Gastroesophageal sphincter (tissue), 4 donors: ENCODE data around the gene TARM1. TPM values are rescaled to one million over a fixed set of nuclear protein-coding genes. Genes with fewer than 3 reads are reported as not detected.

Experiments used
- ATAC-seq: fragments of 150-250 bp; one replicate; pipeline ENCODE4 v1.9.1; 2016; ENCODE audit warnings: mild to moderate bottlenecking, moderate library complexity
- H3K27ac ChIP-seq, 4 donors: fragments of 200-600 bp; sonication (generic) in 3 of 4; 1 replicate in 3 of 4; 2 replicates in 1 of 4; pipeline ENCODE4 v1.5.1; 2016 to 2019
- H3K27me3 ChIP-seq: fragments of 200-600 bp; sonication (generic); one replicate; pipeline ENCODE4 v1.5.1; 2019
- H3K36me3 ChIP-seq, 2 donors: fragments of 200-600 bp; sonication (generic); one replicate each; pipeline ENCODE4 v1.5.1; 2019; ENCODE audit warnings: control low read depth in 1 of 2
- H3K4me1 ChIP-seq, 3 donors: fragments of 200-600 bp; sonication (generic); 1 replicate in 2 of 3; 2 replicates in 1 of 3; pipeline ENCODE4 v1.5.1; 2016 to 2019; ENCODE audit warnings: control low read depth in 2 of 3
- H3K4me3 ChIP-seq, 2 donors: fragments of 200-600 bp; sonication (generic); one replicate each; pipeline ENCODE4 v1.5.1; 2019; ENCODE audit warnings: mild to moderate bottlenecking in 1 of 2, moderate library complexity in 1 of 2
- H3K9me3 ChIP-seq, 3 donors: fragments of 200-600 bp; sonication (generic); one replicate each; pipeline ENCODE4 v1.5.1; 2017 to 2019; ENCODE audit warnings: control low read depth in 2 of 3
- EP300 ChIP-seq: sonication (generic); formaldehyde crosslinking; IDR thresholded peaks from one replicate; pipeline ENCODE4 v1.6.1; 2017; ENCODE audit warnings: antibody characterized with exemption, mild to moderate bottlenecking
- POLR2A ChIP-seq, 2 donors: fragments of 450-650 bp; IDR thresholded peaks; one replicate each; pipeline ENCODE4 v1.6.1; 2017; ENCODE audit warnings: antibody characterized with exemption in 2 of 2, mild to moderate bottlenecking in 2 of 2, moderate library complexity in 1 of 2
- POLR2AphosphoS5 ChIP-seq: sonication (generic); formaldehyde crosslinking; IDR thresholded peaks from one replicate; pipeline ENCODE4 v1.6.1; 2017; ENCODE audit warnings: antibody characterized with exemption
- whole genome bisulfite sequencing, 2 donors: methylation state at CpG; one replicate each; pipeline ENCODE4 v1.1.5; 2018; ENCODE audit warnings: low coverage in 1 of 2; 5-methylcytosine and 5-hydroxymethylcytosine counted together
- total RNA-seq, 4 donors: library from RNA; depleted of rRNA; stranded (reverse); fragments of >200 nt; gene quantifications; one replicate each; pipeline ENCODE4 v1.1.0, GENCODE V29; 2016
- TF ChIP-seq, protein P1 (sequence below), 4 experiments: fragments of 200-600 bp in 2 of 4; fragments of 450-650 bp in 2 of 4; sonication (generic) in 1 of 4; IDR thresholded peaks; one replicate each; pipeline ENCODE4 v1.5.1; 2017 to 2019; ENCODE audit warnings: antibody characterized with exemption in 4 of 4, mild to moderate bottlenecking in 2 of 4, moderate library complexity in 2 of 4

TARM1 gene
- total RNA-seq, 4 donors from 2014 or later = not detected

DNA sequence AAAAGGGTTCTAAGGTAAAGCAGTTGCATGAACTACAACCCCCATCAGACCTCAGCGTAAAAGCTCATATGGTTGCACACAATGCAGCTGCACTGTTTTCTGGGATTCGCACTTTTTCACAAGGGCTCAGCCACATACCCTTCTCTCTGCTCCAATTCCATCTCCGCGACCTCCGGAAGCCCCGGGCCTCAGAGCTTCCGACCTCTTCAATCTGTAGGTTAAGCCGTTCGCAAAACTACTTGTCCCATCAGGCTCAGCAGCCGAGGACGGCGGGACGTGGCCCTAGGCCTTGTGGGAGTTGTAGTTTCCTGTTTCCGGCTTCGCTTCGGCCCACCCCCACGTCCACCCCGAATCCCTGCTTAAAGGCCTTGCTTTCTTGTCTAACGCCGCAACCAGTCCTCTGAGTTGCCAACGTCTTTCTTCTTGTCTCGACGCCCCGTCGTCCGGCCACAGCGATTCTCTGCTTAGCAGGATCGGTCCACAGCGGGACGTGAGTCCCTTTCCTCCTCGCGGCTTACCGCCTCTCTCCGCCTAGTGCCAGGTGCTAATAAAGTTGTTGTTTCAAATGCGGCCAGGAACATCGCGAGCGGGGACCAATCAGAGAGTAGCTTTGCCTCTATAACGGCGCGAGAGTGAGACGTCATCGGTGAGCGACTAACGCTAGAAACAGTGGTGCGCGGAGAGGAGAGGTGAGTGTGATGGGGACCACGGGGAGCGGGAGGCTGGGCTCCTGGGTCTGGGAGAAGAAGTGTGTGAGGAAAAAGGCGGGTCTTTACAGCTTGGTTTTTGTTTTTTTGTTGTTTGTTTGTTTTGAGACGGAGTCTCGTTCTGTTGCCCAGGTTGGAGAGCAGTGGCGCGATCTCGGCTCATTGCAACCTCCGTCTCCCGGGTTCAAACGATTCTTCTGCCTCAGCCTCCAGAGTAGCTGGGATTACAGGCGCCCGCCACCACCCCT, 34.2 kb upstream of the TARM1 start, which contains the start of the genes PRPF31 and TFPT:
Gene PRPF31, plus strand, starts transcription at position 646 of the 955 bp plus-strand sequence. CDS start 2,525 bp downstream, outside the sequence.
Gene TFPT, minus strand, starts transcription at position 549 of the 955 bp plus-strand sequence. Its CDS starts 388 bp downstream, at position 161.
- WGBS, 2 donors = 0% methylated on average over 20 to 44 of the region's 60 CpGs
- peak; percentile 97 for ATAC-seq
- peaks cover 0 to 31% (median 19%) of the 10 kb centered on the region in 3 donors for H3K4me1 ChIP-seq
- H3K9me3 ChIP-seq = no peaks in the 10 kb centered on the region
- H3K27ac ChIP-seq = peak within 1 kb of the TSS; percentile 62 to 92 (median 90)
- H3K4me3 ChIP-seq = peak within 1 kb of the TSS; percentile 81 to 91
- H3K27me3 ChIP-seq = no peaks in the 10 kb centered on the region
- TF ChIP-seq POLR2A (IDR thresholded peaks at IDR 0.05) (peak; percentile 50 to 55), EP300 (no peak), POLR2AphosphoS5 (peak; percentile 94)
- TF ChIP-seq, protein P1, sequence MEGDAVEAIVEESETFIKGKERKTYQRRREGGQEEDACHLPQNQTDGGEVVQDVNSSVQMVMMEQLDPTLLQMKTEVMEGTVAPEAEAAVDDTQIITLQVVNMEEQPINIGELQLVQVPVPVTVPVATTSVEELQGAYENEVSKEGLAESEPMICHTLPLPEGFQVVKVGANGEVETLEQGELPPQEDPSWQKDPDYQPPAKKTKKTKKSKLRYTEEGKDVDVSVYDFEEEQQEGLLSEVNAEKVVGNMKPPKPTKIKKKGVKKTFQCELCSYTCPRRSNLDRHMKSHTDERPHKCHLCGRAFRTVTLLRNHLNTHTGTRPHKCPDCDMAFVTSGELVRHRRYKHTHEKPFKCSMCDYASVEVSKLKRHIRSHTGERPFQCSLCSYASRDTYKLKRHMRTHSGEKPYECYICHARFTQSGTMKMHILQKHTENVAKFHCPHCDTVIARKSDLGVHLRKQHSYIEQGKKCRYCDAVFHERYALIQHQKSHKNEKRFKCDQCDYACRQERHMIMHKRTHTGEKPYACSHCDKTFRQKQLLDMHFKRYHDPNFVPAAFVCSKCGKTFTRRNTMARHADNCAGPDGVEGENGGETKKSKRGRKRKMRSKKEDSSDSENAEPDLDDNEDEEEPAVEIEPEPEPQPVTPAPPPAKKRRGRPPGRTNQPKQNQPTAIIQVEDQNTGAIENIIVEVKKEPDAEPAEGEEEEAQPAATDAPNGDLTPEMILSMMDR (IDR thresholded peaks at IDR 0.05) = peak in 1 of 4 experiments; percentile 15
- peaks cover 0 to 51% of the 10 kb centered on the region in 2 donors for H3K36me3 ChIP-seq

DNA sequence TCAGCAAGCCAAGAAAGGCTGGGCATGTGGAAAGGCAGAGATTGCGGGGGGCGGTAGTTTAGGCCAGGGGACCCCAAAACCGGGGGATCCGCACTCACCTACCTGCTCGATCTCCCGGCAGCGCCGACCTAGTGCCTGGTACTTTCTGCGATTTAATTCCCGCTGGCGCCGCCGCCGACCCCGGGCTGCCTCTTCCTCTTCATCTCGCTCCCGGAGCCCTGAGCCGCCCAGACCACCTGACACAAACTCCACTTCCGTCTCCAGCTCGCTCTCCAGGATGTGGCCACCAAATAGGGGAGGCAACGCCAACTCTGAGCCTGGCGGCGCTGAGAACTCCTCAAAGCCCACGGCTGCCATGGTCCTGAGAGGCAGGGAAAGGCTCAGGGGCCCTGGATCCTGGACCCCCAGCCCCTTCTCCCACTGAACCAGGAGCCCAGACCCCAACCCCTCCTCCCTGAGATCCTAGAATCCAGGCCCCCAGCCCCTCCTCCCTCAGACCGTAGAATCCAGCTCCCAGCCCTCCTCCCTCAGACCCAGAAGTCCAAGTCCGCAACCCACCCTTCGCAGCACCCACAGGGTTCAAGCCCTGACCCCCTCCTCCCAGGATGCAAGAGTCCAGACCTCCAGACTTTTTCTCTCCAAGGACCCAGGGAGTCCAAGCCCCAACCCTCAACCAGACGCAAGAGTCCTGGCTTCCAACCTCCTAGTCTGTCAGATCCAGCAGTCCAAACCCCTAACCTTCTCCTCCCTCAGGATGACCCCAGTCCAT, 33.4 kb upstream of the TARM1 start:
- TF ChIP-seq POLR2AphosphoS5 (no peak), POLR2A (IDR thresholded peaks at IDR 0.05) (no peak)
- Histone ChIP-seq H3K4me3 (peak overlapping the region; percentile 81 to 91), H3K27ac (peak overlapping the region in 3 of 4 donors; percentile 90 to 92 (median 90)), H3K9me3 (no peaks in the 10 kb centered on the region), H3K27me3 (no peaks in the 10 kb centered on the region), H3K4me1 (peaks cover 0 to 31% (median 19%) of the 10 kb centered on the region in 3 donors), H3K36me3 (peaks cover 0 to 51% of the 10 kb centered on the region in 2 donors)
- 45% methylated on average over 2 of the region's 28 CpGs; no CpG with 5 or more reads in 1 of the 2 donors for WGBS, 2 donors
- no peak for ATAC-seq

DNA sequence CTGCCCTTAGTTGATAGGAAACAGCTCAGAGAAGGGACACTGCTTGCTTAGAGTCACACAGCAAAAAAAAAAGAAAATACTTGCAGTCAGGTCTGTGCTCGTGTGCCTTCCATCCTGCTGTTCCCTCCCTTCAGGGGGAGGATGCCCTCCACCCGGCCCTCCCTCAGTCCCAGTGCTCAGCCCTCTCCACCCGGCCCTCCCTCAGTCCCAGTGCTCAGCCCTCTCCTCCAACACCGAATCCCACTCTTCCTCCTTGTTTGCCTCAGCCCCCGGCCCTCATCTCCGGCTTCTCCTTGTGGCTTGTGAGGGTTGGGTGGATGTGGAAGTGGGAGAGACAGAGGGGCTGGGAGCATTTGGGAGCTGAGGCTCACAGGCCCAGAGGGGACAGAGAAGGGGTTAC, 28.5 kb upstream of the TARM1 start:
- Histone ChIP-seq H3K27me3 (no peaks in the 10 kb centered on the region), H3K4me1 (peaks cover 0 to 14% (median 8%) of the 10 kb centered on the region in 3 donors), H3K36me3 (peaks cover 0 to 78% of the 10 kb centered on the region in 2 donors), H3K9me3 (no peaks in the 10 kb centered on the region), H3K4me3 (no peak overlapping the region), H3K27ac (no peak overlapping the region)
- WGBS, 2 donors = 27 to 37% methylated on average over 2 of the region's 6 CpGs
- TF ChIP-seq POLR2A (IDR thresholded peaks at IDR 0.05) (no peak), POLR2AphosphoS5 (no peak), EP300 (no peak)
- TF ChIP-seq, protein P1 (IDR thresholded peaks at IDR 0.05) = no peak
- ATAC-seq = no peak

DNA sequence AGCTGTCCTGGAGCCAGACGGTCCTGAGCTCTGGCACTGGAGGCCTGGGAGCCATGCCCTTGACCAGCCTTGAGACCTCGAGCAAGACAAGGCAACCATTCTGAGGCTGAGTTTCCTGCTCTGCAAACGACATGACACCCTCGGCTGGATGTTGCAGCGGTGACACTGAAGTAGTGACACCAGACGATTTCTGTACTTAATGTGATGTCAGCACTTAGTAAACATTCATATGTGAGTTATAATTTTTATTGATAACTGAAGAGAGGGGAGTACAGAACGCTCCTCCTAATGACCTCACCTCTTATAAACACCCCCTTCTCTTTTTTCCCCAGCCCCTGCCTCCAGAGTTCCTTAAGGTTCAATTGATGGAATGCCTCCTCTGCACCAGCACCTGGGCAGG, 27.3 kb upstream of the TARM1 start:
- TF ChIP-seq POLR2AphosphoS5 = no peak
- TF ChIP-seq, protein P1 (IDR thresholded peaks at IDR 0.05) = no peak
- TF ChIP-seq EP300 = no peak
- TF ChIP-seq POLR2A (IDR thresholded peaks at IDR 0.05) = no peak
- Histone ChIP-seq H3K36me3 (peaks cover 0 to 78% of the 10 kb centered on the region in 2 donors), H3K27ac (no peak overlapping the region), H3K4me1 (peaks cover 0 to 14% (median 2%) of the 10 kb centered on the region in 3 donors), H3K9me3 (no peaks in the 10 kb centered on the region), H3K4me3 (no peak overlapping the region), H3K27me3 (no peaks in the 10 kb centered on the region)
- ATAC-seq = no peak
- WGBS, 2 donors = 67 to 73% methylated on average over 3 to 6 of the region's 7 CpGs

DNA sequence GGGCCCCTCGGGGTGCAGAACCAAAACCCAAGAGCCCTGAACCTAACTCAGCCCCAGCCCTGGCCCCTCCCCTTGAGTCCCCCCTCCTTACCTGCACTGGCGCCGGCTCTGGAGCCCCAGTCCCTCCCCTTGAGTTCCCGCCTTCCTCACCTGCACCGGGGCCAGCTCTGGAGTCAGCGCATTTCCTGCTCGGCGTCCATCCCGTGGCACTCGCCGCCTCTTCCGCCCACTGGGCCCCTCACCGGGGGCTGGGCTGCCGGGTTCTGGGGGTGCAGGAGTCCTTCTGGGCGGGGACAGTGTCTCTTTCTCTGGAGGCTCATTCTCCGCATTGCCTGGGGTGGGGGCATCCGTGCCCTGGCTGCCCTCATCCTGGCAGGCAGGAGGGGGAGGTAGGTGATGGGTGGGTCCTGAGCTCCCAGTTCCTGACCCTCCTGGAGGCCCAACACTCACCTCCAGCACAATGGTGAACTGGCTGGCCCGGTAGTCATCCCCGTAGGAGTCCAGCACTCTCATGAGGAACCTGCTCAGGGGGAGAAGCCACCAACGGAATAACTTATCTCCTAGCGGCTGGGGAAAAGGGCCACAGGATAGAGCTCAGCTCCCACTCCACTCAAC, 26.8 kb upstream of the TARM1 start:
- Histone ChIP-seq H3K4me3 (no peak overlapping the region), H3K27ac (no peak overlapping the region), H3K9me3 (no peaks in the 10 kb centered on the region), H3K36me3 (peaks cover 0 to 74% of the 10 kb centered on the region in 2 donors), H3K27me3 (no peaks in the 10 kb centered on the region), H3K4me1 (peaks cover 0 to 18% (median 4%) of the 10 kb centered on the region in 3 donors)
- 69 to 75% methylated on average over 7 to 9 of the region's 21 CpGs for WGBS, 2 donors
- TF ChIP-seq POLR2AphosphoS5 (no peak), POLR2A (IDR thresholded peaks at IDR 0.05) (no peak), EP300 (no peak)
- TF ChIP-seq, protein P1 (IDR thresholded peaks at IDR 0.05) = no peak
- ATAC-seq = no peak
